Measurements from ENCODE around the gene GRM6.

GRM6 gene

DNA sequence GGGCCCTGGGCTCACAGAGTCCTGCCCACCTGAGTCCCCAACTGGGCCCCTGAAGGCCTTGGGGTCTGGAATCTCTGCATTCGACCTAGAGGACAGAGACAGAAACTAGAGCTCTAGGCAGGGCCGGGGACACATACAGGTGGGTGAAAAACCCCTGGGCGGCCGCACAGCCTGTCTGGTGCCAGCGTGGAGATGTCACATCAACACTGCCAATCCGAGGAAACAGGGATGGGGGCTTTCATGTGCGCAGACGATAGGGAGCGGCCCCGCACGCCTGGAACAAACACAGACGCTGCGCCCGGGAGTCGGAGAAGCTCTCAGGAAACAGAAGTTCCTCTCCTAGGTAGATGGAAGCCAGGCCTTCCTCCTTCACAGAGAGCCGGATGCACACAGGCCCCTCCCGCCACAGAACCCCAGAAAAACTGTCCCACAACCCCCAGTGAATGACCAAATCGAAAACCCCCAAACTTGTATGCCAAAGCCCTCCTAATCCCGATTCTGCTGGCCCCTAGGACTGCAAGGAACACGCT lies 1.8 kb downstream of the GRM6 start:
- H3K9me3 ChIP-seq (ENCODE audit: control insufficient read depth, low read length): peaks cover 9% of the 10 kb centered on the region
- no peaks in the 10 kb centered on the region for H3K4me1 ChIP-seq (ENCODE audit: control insufficient read depth, insufficient read depth, low read length)
- no peak overlapping the region for H3K9ac ChIP-seq (ENCODE audit: low read length)
- DNase-seq (ENCODE audit: low read depth): no peak
- H3K36me3 ChIP-seq (ENCODE audit: control insufficient read depth, insufficient read depth, low read length, severe bottlenecking): no peaks in the 10 kb centered on the region
- H3K4me3 ChIP-seq (ENCODE audit: low read length): no peak overlapping the region
- peaks cover 20% of the 10 kb centered on the region for H3K27me3 ChIP-seq (replicated peaks; ENCODE audit: control insufficient read depth, insufficient read depth, low read length)

DNA sequence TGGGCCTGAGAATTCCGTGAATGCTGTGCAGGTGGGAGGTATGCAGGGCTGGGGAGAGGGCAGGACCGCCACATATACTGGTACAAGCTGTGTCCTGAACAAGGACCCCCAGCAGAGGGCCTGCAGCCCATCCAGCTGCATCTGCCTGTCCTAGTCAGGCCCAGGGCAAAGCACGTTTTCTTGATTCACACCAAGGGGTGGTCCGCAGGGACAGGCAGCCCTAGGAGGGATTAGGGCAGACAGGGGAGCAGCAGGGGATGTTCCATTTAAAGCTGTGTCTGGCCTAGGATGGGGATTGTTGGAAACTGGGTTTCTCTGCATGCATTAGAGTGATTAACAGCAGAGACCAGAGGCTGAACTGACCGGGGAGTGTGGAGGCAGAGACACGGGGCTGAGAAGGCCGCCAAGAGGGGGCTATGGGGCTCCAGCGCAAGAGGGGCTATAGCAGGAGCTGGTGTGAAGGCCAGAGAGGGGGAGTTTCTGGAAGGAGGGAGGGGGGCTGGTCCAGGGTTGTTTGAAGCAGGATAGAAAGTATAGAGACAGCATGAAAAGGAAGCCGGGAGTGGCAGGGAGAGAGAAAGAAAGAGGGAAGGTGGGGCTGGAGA lies 2.7 kb downstream of the GRM6 start:
- Histone ChIP-seq H3K9me3 (ENCODE audit: control insufficient read depth, low read length) (peaks cover 9% of the 10 kb centered on the region), H3K4me1 (ENCODE audit: control insufficient read depth, insufficient read depth, low read length) (no peaks in the 10 kb centered on the region), H3K27me3 (replicated peaks; ENCODE audit: control insufficient read depth, insufficient read depth, low read length) (peaks cover 20% of the 10 kb centered on the region), H3K36me3 (ENCODE audit: control insufficient read depth, insufficient read depth, low read length, severe bottlenecking) (no peaks in the 10 kb centered on the region), H3K4me3 (ENCODE audit: low read length) (no peak overlapping the region), H3K9ac (ENCODE audit: low read length) (no peak overlapping the region)
- no peak for DNase-seq (ENCODE audit: low read depth)

DNA sequence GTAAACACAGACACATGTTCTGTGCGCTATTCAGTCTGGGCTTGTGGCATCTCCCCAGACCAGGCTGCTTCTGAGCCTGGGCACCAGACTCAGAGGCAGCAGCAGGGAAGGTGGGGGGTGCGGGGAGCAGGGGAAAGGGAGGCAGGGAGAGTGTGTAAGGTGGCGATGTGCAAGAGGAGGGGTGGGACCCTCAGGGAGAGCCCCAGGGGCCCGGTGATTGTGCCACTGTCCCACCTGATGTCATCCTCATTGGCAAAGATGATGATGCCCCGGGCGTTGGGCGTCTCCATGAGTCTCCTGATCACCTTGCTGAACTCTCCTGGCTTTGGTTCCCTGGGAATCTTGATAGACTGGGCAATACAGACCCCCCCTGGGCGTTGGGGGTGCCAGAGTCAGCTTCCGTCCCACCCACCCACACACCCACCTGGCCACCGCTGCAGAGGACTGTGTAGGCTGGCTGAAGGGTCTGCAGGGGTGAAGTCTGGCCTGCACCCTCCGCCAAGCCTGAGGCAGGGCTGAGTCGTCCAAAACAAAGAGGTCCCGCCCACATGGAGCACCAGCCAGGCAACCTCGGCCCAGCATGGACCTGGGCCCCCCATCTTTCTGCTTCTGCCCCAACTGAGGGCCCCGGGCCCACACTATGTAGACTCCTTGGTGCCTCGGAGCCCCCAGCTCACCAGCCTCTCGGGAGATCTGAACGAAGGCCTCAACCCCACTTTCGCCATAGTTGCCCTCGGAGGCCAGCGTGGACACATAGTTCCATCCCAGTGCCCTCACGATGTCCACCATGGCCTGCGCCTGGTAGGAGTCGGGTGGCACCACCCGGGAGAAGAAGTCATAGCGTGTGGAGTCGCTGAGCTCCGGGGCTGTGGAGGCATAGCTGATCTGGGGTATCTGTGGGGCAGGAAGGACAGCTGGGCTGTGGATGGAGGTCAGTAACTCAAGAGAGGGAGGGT lies 3.7 kb downstream of the GRM6 start:
- peaks cover 20% of the 10 kb centered on the region for H3K27me3 ChIP-seq (replicated peaks; ENCODE audit: control insufficient read depth, insufficient read depth, low read length)
- DNase-seq (ENCODE audit: low read depth): no peak
- peaks cover 11% of the 10 kb centered on the region for H3K9me3 ChIP-seq (ENCODE audit: control insufficient read depth, low read length)
- no peaks in the 10 kb centered on the region for H3K36me3 ChIP-seq (ENCODE audit: control insufficient read depth, insufficient read depth, low read length, severe bottlenecking)
- no peaks in the 10 kb centered on the region for H3K4me1 ChIP-seq (ENCODE audit: control insufficient read depth, insufficient read depth, low read length)
- no peak overlapping the region for H3K9ac ChIP-seq (ENCODE audit: low read length)
- no peak overlapping the region for H3K4me3 ChIP-seq (ENCODE audit: low read length)

DNA sequence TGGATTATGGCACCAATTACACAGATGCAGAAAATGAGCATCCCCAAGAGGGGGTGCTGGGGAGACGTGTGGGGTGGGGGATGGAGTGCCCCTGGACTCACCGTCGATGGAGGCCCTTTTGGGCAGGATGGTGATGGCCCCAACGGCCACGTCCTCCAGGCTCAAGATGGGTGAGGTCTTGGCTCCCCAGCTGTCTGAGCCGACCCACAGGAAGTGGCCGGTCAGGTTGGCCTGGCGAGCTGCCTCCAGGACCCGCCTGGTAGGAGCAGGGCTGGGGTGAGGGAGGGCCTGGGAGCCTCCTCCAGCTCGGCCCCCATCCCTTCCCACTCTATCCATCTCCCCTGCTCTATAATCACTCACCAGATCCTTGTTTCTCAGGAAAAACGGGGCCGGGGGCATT lies 4.6 kb downstream of the GRM6 start:
- Histone ChIP-seq H3K9ac (ENCODE audit: low read length) (no peak overlapping the region), H3K4me3 (ENCODE audit: low read length) (no peak overlapping the region), H3K9me3 (ENCODE audit: control insufficient read depth, low read length) (peaks cover 11% of the 10 kb centered on the region), H3K27me3 (replicated peaks; ENCODE audit: control insufficient read depth, insufficient read depth, low read length) (peaks cover 20% of the 10 kb centered on the region), H3K36me3 (ENCODE audit: control insufficient read depth, insufficient read depth, low read length, severe bottlenecking) (no peaks in the 10 kb centered on the region), H3K4me1 (ENCODE audit: control insufficient read depth, insufficient read depth, low read length) (no peaks in the 10 kb centered on the region)
- DNase-seq (ENCODE audit: low read depth): no peak

DNA sequence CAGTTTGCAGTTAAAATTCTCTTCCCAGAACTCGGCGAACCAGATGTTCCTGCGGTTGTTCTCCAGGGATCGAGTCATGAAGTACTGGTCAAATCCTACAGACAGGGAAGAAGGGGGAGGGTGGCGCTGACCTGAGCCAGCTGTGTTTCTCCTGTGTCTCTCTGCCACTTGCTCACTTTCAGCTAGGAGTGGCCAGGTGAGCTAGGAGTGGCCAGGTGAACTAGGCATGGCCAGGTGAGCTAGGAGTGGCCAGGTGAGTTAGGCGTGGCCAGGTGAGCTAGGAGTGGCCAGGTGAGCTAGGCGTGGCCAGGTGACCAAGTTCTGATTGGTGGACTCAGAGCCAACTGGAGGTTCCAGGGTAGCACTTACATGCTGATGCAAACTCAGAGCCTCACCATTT lies 5.8 kb downstream of the GRM6 start:
- DNase-seq (ENCODE audit: low read depth): no peak
- Histone ChIP-seq H3K9me3 (ENCODE audit: control insufficient read depth, low read length) (peaks cover 11% of the 10 kb centered on the region), H3K4me3 (ENCODE audit: low read length) (no peak overlapping the region), H3K4me1 (ENCODE audit: control insufficient read depth, insufficient read depth, low read length) (no peaks in the 10 kb centered on the region), H3K9ac (ENCODE audit: low read length) (no peak overlapping the region), H3K36me3 (ENCODE audit: control insufficient read depth, insufficient read depth, low read length, severe bottlenecking) (no peaks in the 10 kb centered on the region), H3K27me3 (replicated peaks; ENCODE audit: control insufficient read depth, insufficient read depth, low read length) (peaks cover 20% of the 10 kb centered on the region)

DNA sequence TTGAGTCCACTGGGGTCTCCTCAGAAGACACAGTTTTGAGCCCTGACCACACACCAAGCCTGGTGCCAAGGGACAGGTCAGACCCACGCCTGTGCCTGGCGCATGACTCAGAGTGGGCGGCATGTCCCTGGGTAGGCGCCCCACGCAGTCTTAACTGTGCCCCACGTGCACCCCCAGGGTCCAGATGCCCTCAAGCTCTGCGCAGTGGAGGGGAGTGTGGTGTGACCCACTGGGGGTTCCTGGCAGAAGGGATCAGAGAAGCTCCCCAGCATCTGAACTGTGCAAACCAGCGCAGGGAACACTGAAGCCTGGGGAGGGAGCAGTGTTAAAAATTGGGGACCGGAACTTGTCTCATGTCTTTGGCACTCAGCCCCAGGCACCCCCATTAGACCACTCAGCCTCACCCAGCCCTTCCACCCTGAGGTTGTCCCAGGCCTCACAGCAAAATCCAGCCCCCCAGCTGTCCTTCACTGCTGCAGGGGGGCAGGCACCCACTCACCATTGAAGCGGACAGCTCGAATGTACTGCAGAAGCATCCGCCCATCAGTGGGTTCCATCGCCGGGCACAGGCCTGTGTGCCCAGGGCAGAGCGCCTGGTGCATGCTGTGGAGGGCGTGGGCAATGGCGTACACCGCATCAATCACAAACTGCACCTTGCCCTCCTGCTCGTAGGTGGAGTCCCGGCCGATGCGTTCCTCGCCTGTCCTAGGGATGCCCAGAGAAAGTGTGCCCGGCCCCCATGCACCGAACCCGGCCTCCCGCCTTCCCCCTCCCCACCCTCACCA lies 6.5 kb downstream of the GRM6 start:
- H3K27me3 ChIP-seq (replicated peaks; ENCODE audit: control insufficient read depth, insufficient read depth, low read length): peaks cover 13% of the 10 kb centered on the region
- no peak overlapping the region for H3K9ac ChIP-seq (ENCODE audit: low read length)
- no peaks in the 10 kb centered on the region for H3K36me3 ChIP-seq (ENCODE audit: control insufficient read depth, insufficient read depth, low read length, severe bottlenecking)
- H3K4me3 ChIP-seq (ENCODE audit: low read length): no peak overlapping the region
- DNase-seq (ENCODE audit: low read depth): no peak
- H3K4me1 ChIP-seq (ENCODE audit: control insufficient read depth, insufficient read depth, low read length): no peaks in the 10 kb centered on the region
- peaks cover 11% of the 10 kb centered on the region for H3K9me3 ChIP-seq (ENCODE audit: control insufficient read depth, low read length)

DNA sequence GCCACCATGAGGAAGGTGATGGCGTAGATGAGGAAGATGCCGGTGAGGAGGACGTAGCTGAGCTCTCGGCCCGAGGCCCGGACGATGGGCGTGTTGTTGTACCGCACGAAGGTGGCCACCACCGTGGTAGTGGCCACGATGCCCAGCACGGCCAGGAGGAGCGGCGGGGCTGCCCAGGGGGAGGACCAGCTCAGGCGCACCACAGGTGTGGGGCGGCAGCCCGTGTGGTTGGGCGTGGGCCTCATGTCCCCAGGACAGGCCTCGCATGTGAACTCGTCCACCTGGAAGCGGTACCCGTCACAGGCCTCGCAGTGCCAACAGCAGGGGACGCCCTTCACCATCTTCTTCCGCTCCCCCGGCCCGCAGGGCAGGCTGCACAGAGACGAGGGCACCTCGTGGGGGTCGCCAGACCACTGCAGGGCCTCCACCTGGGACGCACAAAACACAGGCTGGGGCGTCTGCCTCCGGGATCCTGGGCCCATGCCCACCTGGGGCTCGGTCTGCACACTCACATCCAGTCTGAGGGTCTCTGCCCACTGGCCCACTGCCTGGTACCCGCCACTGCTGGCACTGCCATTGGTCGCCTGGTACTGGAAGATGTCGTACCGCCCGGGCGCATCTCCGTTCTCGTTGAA lies 8.7 kb downstream of the GRM6 start:
- H3K36me3 ChIP-seq (ENCODE audit: control insufficient read depth, insufficient read depth, low read length, severe bottlenecking): no peaks in the 10 kb centered on the region
- H3K4me3 ChIP-seq (ENCODE audit: low read length): no peak overlapping the region
- no peaks in the 10 kb centered on the region for H3K27me3 ChIP-seq (replicated peaks; ENCODE audit: control insufficient read depth, insufficient read depth, low read length)
- no peak for DNase-seq (ENCODE audit: low read depth)
- H3K9ac ChIP-seq (ENCODE audit: low read length): no peak overlapping the region
- H3K9me3 ChIP-seq (ENCODE audit: control insufficient read depth, low read length): peaks cover 13% of the 10 kb centered on the region
- no peaks in the 10 kb centered on the region for H3K4me1 ChIP-seq (ENCODE audit: control insufficient read depth, insufficient read depth, low read length)

DNA sequence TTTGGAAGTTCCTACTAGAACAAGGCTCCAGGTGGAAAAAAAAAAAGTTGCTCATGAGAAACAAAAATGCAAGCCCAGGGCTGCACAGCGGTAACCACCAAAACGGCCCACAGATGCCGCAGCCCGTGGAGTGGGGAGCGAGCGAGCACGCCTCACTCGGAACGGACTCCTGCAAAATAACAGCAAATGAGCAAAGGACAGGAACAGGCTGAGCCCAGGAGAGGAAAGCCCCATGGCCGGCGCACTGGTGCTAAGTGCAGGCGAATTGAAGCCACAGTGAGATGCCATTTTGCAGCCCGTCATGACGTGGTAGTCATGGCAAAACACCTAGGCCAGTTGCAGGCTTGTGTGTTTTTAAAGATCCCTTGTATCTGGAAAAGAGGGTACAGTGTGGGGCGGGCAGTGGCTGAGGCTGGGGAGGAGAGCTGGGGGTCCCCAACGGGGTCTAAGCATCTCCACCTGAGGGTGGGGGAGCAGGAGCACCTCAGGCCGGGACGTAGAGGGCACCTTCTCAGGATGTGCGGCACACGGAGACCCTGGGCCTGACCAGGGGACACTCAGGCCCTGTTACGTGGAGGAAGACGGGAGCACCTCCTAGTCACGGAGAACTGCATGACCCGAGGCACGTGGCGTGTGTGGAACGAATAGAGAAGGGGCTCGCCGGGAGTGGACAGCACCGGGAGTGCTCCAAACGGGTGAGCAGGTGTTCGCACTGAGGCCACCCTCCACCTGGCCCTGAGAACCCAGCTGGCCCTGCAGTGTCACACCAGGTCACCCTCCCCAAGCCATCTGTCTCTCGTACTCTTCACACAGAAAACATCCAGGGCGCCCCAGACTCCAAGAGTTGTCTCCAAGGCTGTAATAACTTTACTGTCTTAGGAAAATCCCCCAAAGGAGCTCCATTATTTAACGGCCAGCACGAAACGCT lies 10.7 kb downstream of the GRM6 start:
- H3K27me3 ChIP-seq (replicated peaks; ENCODE audit: control insufficient read depth, insufficient read depth, low read length): no peaks in the 10 kb centered on the region
- H3K4me1 ChIP-seq (ENCODE audit: control insufficient read depth, insufficient read depth, low read length): no peaks in the 10 kb centered on the region
- peaks cover 26% of the 10 kb centered on the region for H3K9me3 ChIP-seq (ENCODE audit: control insufficient read depth, low read length)
- no peak for DNase-seq (ENCODE audit: low read depth)
- no peak overlapping the region for H3K4me3 ChIP-seq (ENCODE audit: low read length)
- no peak overlapping the region for H3K9ac ChIP-seq (ENCODE audit: low read length)
- no peaks in the 10 kb centered on the region for H3K36me3 ChIP-seq (ENCODE audit: control insufficient read depth, insufficient read depth, low read length, severe bottlenecking)

DNA sequence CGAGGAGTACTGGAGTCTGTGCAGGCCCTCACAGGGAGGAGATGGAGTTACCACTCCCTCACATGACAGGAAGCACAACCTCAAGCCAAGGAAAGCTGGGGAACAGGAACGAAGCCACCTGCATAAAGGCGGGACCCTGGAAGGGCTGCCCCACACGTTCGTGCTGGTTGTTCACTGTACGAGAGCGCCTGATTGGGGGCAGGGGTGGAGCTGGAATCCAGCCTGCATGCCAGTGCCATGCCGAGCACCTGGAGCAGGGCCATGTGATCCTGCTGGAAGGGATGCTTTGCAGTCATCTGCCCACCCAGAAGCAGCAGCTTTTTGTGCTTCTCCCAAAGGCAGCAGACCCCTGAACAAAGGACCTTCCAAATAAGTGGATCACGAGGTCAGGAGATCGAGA lies 11.4 kb downstream of the GRM6 start:
- H3K36me3 ChIP-seq (ENCODE audit: control insufficient read depth, insufficient read depth, low read length, severe bottlenecking): no peaks in the 10 kb centered on the region
- DNase-seq (ENCODE audit: low read depth): no peak
- no peaks in the 10 kb centered on the region for H3K27me3 ChIP-seq (replicated peaks; ENCODE audit: control insufficient read depth, insufficient read depth, low read length)
- peaks cover 33% of the 10 kb centered on the region for H3K9me3 ChIP-seq (ENCODE audit: control insufficient read depth, low read length)
- H3K9ac ChIP-seq (ENCODE audit: low read length): no peak overlapping the region
- H3K4me3 ChIP-seq (ENCODE audit: low read length): no peak overlapping the region
- no peaks in the 10 kb centered on the region for H3K4me1 ChIP-seq (ENCODE audit: control insufficient read depth, insufficient read depth, low read length)

DNA sequence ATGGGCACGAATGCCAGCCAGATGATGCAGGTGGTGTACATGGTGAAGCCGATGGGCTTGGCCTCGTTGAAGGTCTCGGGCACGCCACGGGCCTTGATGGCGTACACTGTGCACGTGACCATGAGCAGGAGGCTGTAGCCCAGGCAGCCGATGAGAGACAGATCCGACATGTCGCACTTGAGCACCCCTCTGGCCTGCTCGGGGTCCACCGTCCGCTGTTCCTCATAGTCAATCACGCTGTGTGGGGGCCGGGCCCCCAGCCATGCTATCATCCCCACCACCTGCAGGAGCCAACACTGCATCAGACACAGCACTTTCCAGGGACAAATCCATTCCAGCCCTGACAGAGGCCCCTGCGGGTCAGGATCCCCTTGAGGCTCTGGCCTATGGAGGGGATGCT lies 12.2 kb downstream of the GRM6 start:
- Histone ChIP-seq H3K4me1 (ENCODE audit: control insufficient read depth, insufficient read depth, low read length) (no peaks in the 10 kb centered on the region), H3K9me3 (ENCODE audit: control insufficient read depth, low read length) (peaks cover 41% of the 10 kb centered on the region), H3K4me3 (ENCODE audit: low read length) (no peak overlapping the region), H3K9ac (ENCODE audit: low read length) (no peak overlapping the region), H3K36me3 (ENCODE audit: control insufficient read depth, insufficient read depth, low read length, severe bottlenecking) (no peaks in the 10 kb centered on the region), H3K27me3 (replicated peaks; ENCODE audit: control insufficient read depth, insufficient read depth, low read length) (no peaks in the 10 kb centered on the region)
- DNase-seq (ENCODE audit: low read depth): no peak

Measured in adipocyte (in vitro differentiated cells).